Measurements from ENCODE around the gene PWWP2A.

- TF ChIP-seq, protein P1, sequence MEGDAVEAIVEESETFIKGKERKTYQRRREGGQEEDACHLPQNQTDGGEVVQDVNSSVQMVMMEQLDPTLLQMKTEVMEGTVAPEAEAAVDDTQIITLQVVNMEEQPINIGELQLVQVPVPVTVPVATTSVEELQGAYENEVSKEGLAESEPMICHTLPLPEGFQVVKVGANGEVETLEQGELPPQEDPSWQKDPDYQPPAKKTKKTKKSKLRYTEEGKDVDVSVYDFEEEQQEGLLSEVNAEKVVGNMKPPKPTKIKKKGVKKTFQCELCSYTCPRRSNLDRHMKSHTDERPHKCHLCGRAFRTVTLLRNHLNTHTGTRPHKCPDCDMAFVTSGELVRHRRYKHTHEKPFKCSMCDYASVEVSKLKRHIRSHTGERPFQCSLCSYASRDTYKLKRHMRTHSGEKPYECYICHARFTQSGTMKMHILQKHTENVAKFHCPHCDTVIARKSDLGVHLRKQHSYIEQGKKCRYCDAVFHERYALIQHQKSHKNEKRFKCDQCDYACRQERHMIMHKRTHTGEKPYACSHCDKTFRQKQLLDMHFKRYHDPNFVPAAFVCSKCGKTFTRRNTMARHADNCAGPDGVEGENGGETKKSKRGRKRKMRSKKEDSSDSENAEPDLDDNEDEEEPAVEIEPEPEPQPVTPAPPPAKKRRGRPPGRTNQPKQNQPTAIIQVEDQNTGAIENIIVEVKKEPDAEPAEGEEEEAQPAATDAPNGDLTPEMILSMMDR (conservative IDR thresholded peaks at IDR 0.05; ENCODE audit: low read depth, low read length), result peak; percentile 27; the same call in 1 of the 2 replicates
- TF ChIP-seq FOS (IDR thresholded peaks at IDR 0.05; ENCODE audit: low read depth, low read length) (no peak), BHLHE40 (IDR thresholded peaks at IDR 0.05; ENCODE audit: low read depth, low read length) (no peak), RAD21 (IDR thresholded peaks at IDR 0.05; ENCODE audit: low read length) (peak; percentile 29), CHD1 (IDR thresholded peaks at IDR 0.05; ENCODE audit: low read depth, low read length) (no peak), USF2 (IDR thresholded peaks at IDR 0.05; ENCODE audit: low read depth, low read length) (no peak), POLR2A (IDR thresholded peaks at IDR 0.05; ENCODE audit: low read depth, low read length) (no peak), CEBPB (IDR thresholded peaks at IDR 0.05; ENCODE audit: low read depth, low read length) (no peak), NFE2L2 (IDR thresholded peaks at IDR 0.05; ENCODE audit: low read depth, low read length) (no peak)
- TF ChIP-seq, protein P2, sequence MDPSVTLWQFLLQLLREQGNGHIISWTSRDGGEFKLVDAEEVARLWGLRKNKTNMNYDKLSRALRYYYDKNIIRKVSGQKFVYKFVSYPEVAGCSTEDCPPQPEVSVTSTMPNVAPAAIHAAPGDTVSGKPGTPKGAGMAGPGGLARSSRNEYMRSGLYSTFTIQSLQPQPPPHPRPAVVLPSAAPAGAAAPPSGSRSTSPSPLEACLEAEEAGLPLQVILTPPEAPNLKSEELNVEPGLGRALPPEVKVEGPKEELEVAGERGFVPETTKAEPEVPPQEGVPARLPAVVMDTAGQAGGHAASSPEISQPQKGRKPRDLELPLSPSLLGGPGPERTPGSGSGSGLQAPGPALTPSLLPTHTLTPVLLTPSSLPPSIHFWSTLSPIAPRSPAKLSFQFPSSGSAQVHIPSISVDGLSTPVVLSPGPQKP (IDR thresholded peaks at IDR 0.05; ENCODE audit: borderline replicate concordance, low read depth, low read length), result no peak
These were observed 636 bp upstream of the PWWP2A start for GRCh38 chr5:160119905-160120266.

Measured in IMR-90 (cell line).